Measurements from ENCODE around the gene BIK. TPM values are rescaled to one million over a fixed set of nuclear protein-coding genes. Genes with fewer than 3 reads are reported as not detected.

The BIK gene
- total and polyA plus RNA-seq, 7 donors = not detected

GRCh38 chr22:43085658-43086606, 24.6 kb upstream of the BIK start:
- Histone ChIP-seq H3K27me3 (ENCODE audit: insufficient read depth in 3 of 3, low read length in 2 of 3) (no peaks in the 10 kb centered on the region), H3K4me3 (no peak overlapping the region), H3K4me1 (no peaks in the 10 kb centered on the region), H3K9me3 (no peaks in the 10 kb centered on the region), H3K27ac (no peak overlapping the region), H3K36me3 (ENCODE audit: insufficient read depth in 1 of 2, low read depth in 1 of 2) (no peaks in the 10 kb centered on the region)
- 81 to 88% (median 82%) methylated on average over 19 of the region's 19 CpGs for WGBS, 3 donors
- no peak for TF ChIP-seq CTCF (IDR thresholded peaks at IDR 0.05)
- ATAC-seq (no peak), DNase-seq (no peak)
- intact Hi-C loops (cut with DNase I) = loop anchor here in 1 of 2 donors (5.0 kb wide), 1 partner anchor 74 kb away; no protein-coding TSS in a partner anchor

- H3K27ac ChIP-seq = no peak overlapping the region
- no peaks in the 10 kb centered on the region for H3K36me3 ChIP-seq (ENCODE audit: insufficient read depth in 1 of 2, low read depth in 1 of 2)
- intact Hi-C loops (cut with DNase I) = loop anchor here in 1 of 2 donors (5.0 kb wide), 1 partner anchor 76 kb away; no protein-coding TSS in a partner anchor
- no peaks in the 10 kb centered on the region for H3K27me3 ChIP-seq (ENCODE audit: insufficient read depth in 3 of 3, low read length in 2 of 3)
- no peaks in the 10 kb centered on the region for H3K9me3 ChIP-seq
- ATAC-seq = no peak
- peak overlapping the region; percentile 76 for H3K4me3 ChIP-seq
- 56 to 61% (median 60%) methylated on average over 9 of the region's 9 CpGs for WGBS, 3 donors
- DNase-seq = no peak
- no peaks in the 10 kb centered on the region for H3K4me1 ChIP-seq
- no peak for TF ChIP-seq CTCF (IDR thresholded peaks at IDR 0.05)
Measured at GRCh38 chr22:43088627-43088983, 21.9 kb upstream of the BIK start.

GRCh38 chr22:43088984-43089717, 21.4 kb upstream of the BIK start, which contains the start of gene TTLL1:
TSS of gene TTLL1 (minus strand) at chr22:43089391. CDS start at chr22:43075586, 13,805 bp downstream.
- WGBS, 3 donors = 4 to 5% (median 5%) methylated on average over 55 to 64 of the region's 64 CpGs
- DNase-seq = peak; percentile 90 to 93
- TF ChIP-seq CTCF (IDR thresholded peaks at IDR 0.05) = no peak
- Histone ChIP-seq H3K27ac (peak within 1 kb of the TSS; percentile 46), H3K27me3 (ENCODE audit: insufficient read depth in 3 of 3, low read length in 2 of 3) (no peaks in the 10 kb centered on the region), H3K4me3 (peak within 1 kb of the TSS; percentile 76), H3K9me3 (no peaks in the 10 kb centered on the region), H3K36me3 (ENCODE audit: insufficient read depth in 1 of 2, low read depth in 1 of 2) (no peaks in the 10 kb centered on the region), H3K4me1 (no peaks in the 10 kb centered on the region)
- intact Hi-C loops (cut with DNase I) = loop anchor here in 1 of 2 donors (5.0 kb wide), 1 partner anchor 77 kb away; no protein-coding TSS in a partner anchor
- ATAC-seq = peak; percentile 94 to 99 (median 96)

GRCh38 chr22:43090130-43090789, 20.3 kb upstream of the BIK start:
- WGBS, 3 donors = 50 to 58% (median 58%) methylated on average over 6 of the region's 6 CpGs
- Histone ChIP-seq H3K27me3 (ENCODE audit: insufficient read depth in 3 of 3, low read length in 2 of 3) (no peaks in the 10 kb centered on the region), H3K4me1 (no peaks in the 10 kb centered on the region), H3K36me3 (ENCODE audit: insufficient read depth in 1 of 2, low read depth in 1 of 2) (no peaks in the 10 kb centered on the region), H3K9me3 (no peaks in the 10 kb centered on the region), H3K4me3 (no peak overlapping the region), H3K27ac (no peak overlapping the region)
- TF ChIP-seq CTCF (IDR thresholded peaks at IDR 0.05) = no peak
- intact Hi-C loops (cut with DNase I) = loop anchor here in 1 of 2 donors (5.0 to 10.0 kb wide), 2 partner anchors 223 to 305 kb away; no protein-coding TSS in a partner anchor
- DNase-seq = peak in 1 of 2 donors; percentile 43
- ATAC-seq = peak; percentile 44 to 75 (median 65)
